GM12874 (cell line): ENCODE results near the gene STXBP2.

ENCODE experiments used
- CTCF ChIP-seq: IDR thresholded peaks from 2 replicates; pipeline ENCODE4 v1.5.1; 2011; ENCODE audit warnings: low read depth, mild to moderate bottlenecking, control low read depth, low read length, moderate library complexity; ENCODE audit not compliant: insufficient read depth

Gene STXBP2

GRCh38 chr19:7639863-7640348 is 3.0 kb downstream of the STXBP2 start:
- no peak for TF ChIP-seq CTCF

GRCh38 chr19:7640803-7641202 is 3.9 kb downstream of the STXBP2 start:
- no peak for TF ChIP-seq CTCF

- peak; percentile 14; the same call in 1 of the 2 replicates for TF ChIP-seq CTCF
Measured at GRCh38 chr19:7641290-7642276, 4.7 kb downstream of the STXBP2 start.

- TF ChIP-seq CTCF: no peak
Measured at GRCh38 chr19:7642295-7643030, 5.6 kb downstream of the STXBP2 start.

GRCh38 chr19:7643031-7643415 is 6.1 kb downstream of the STXBP2 start:
- TF ChIP-seq CTCF: no peak

GRCh38 chr19:7644550-7644877 is 7.6 kb downstream of the STXBP2 start:
- no peak for TF ChIP-seq CTCF

GRCh38 chr19:7645163-7645562 is 8.3 kb downstream of the STXBP2 start:
- no peak for TF ChIP-seq CTCF
